ENCODE data around the gene ABCC5.
"Not testable (repeated sequence)": the region's sequence is repeated elsewhere in the genome, so short reads cannot be mapped to it uniquely, and the experiment has no call there.

Gene ABCC5

GRCh38 chr3:184017672-184018423, at the start of gene ABCC5:
Gene ABCC5 (minus strand): TSS chr3:184017884. CDS start chr3:184014392, 3,492 bp downstream.
- Mint-ChIP-seq H3K27ac (peak within 1 kb of the TSS; percentile 84 to 96), H3K9me3 (no peaks in the 10 kb centered on the region), H3K4me3 (peak within 1 kb of the TSS; percentile 92 to 99), H3K27me3 (peaks cover 20% of the 10 kb centered on the region), H3K4me1 (peaks cover 34% of the 10 kb centered on the region)
- DNase-seq = peak; percentile 73 to 81
- ATAC-seq = peak; percentile 93

- no peak for ATAC-seq
- peaks cover 8% of the 10 kb centered on the region in 2 donors for H3K9me3 Mint-ChIP-seq
- DNase-seq = no peak
- no peak overlapping the region for H3K4me3 Mint-ChIP-seq
- no peak overlapping the region for H3K27ac Mint-ChIP-seq
- peaks cover 8% of the 10 kb centered on the region for H3K27me3 Mint-ChIP-seq
- no peaks in the 10 kb centered on the region for H3K4me1 Mint-ChIP-seq
Observed at GRCh38 chr3:184066211-184066610, 48.5 kb upstream of the ABCC5 start.

- H3K27me3 Mint-ChIP-seq = peaks cover 12% of the 10 kb centered on the region
- ATAC-seq = no peak
- H3K4me1 Mint-ChIP-seq = no peaks in the 10 kb centered on the region
Observed at GRCh38 chr3:184062637-184063036, 45.0 kb upstream of the ABCC5 start.

GRCh38 chr3:184059424-184059823, 41.7 kb upstream of the ABCC5 start:
- H3K4me1 Mint-ChIP-seq = no peaks in the 10 kb centered on the region
- H3K9me3 Mint-ChIP-seq = no peaks in the 10 kb centered on the region
- peaks cover 8% of the 10 kb centered on the region for H3K27me3 Mint-ChIP-seq
- ATAC-seq (no peak), DNase-seq (no peak)
- H3K27ac Mint-ChIP-seq = no peak overlapping the region
- no peak overlapping the region for H3K4me3 Mint-ChIP-seq

More at GRCh38 chr3:184062637-184063036, 45.0 kb upstream of the ABCC5 start:
- H3K27ac Mint-ChIP-seq = no peak overlapping the region
- no peak for DNase-seq
- no peaks in the 10 kb centered on the region for H3K9me3 Mint-ChIP-seq
- no peak overlapping the region for H3K4me3 Mint-ChIP-seq

GRCh38 chr3:184058029-184058428, 40.3 kb upstream of the ABCC5 start:
- ATAC-seq (no peak), DNase-seq (no peak)
- no peaks in the 10 kb centered on the region for H3K9me3 Mint-ChIP-seq
- no peaks in the 10 kb centered on the region for H3K4me1 Mint-ChIP-seq
- peaks cover 8% of the 10 kb centered on the region for H3K27me3 Mint-ChIP-seq
- H3K4me3 Mint-ChIP-seq = no peak overlapping the region
- no peak overlapping the region for H3K27ac Mint-ChIP-seq

- DNase-seq (no peak), ATAC-seq (no peak)
- Mint-ChIP-seq H3K27me3 (peaks cover 7% of the 10 kb centered on the region), H3K4me1 (no peaks in the 10 kb centered on the region), H3K4me3 (no peak within 1 kb of the TSS), H3K27ac (no peak within 1 kb of the TSS), H3K9me3 (no peaks in the 10 kb centered on the region)
Observed at GRCh38 chr3:184052767-184053166, 35.1 kb upstream of the ABCC5 start, which contains the start of gene HTR3C. Gene HTR3C (plus strand): TSS chr3:184053047. CDS start chr3:184053081, 34 bp downstream.

GRCh38 chr3:184050217-184050847, 32.6 kb upstream of the ABCC5 start:
- Mint-ChIP-seq H3K9me3 (no peaks in the 10 kb centered on the region), H3K27ac (no peak overlapping the region), H3K27me3 (peaks cover 7% of the 10 kb centered on the region), H3K4me3 (no peak overlapping the region), H3K4me1 (no peaks in the 10 kb centered on the region)
- DNase-seq = no peak
- no peak for ATAC-seq

- ATAC-seq (no peak), DNase-seq (no peak)
- no peaks in the 10 kb centered on the region for H3K4me1 Mint-ChIP-seq
- H3K9me3 Mint-ChIP-seq = no peaks in the 10 kb centered on the region
- H3K27me3 Mint-ChIP-seq = no peaks in the 10 kb centered on the region
- H3K27ac Mint-ChIP-seq = peak overlapping the region in 1 of 2 donors; percentile 44
- no peak overlapping the region for H3K4me3 Mint-ChIP-seq
Observed at GRCh38 chr3:184045995-184046394, 28.3 kb upstream of the ABCC5 start.

GRCh38 chr3:184042617-184043016, 24.9 kb upstream of the ABCC5 start:
- H3K27ac Mint-ChIP-seq = no peak overlapping the region
- H3K9me3 Mint-ChIP-seq = no peaks in the 10 kb centered on the region
- H3K27me3 Mint-ChIP-seq = no peaks in the 10 kb centered on the region
- no peak overlapping the region for H3K4me3 Mint-ChIP-seq
- ATAC-seq (no peak), DNase-seq (no peak)
- H3K4me1 Mint-ChIP-seq = no peaks in the 10 kb centered on the region

- DNase-seq (no peak), ATAC-seq (no peak)
- H3K27ac Mint-ChIP-seq = no peak overlapping the region
- H3K4me1 Mint-ChIP-seq = no peaks in the 10 kb centered on the region
- H3K9me3 Mint-ChIP-seq = no peaks in the 10 kb centered on the region
- no peak overlapping the region for H3K4me3 Mint-ChIP-seq
- no peaks in the 10 kb centered on the region for H3K27me3 Mint-ChIP-seq
Observed at GRCh38 chr3:184040010-184040409, 22.3 kb upstream of the ABCC5 start.

GRCh38 chr3:184039414-184039813, 21.7 kb upstream of the ABCC5 start:
- H3K4me1 Mint-ChIP-seq = no peaks in the 10 kb centered on the region

GRCh38 chr3:184038307-184038706, 20.6 kb upstream of the ABCC5 start:
- not testable (repeated sequence) for ATAC-seq, H3K4me3 Mint-ChIP-seq, H3K27ac Mint-ChIP-seq, H3K27me3 Mint-ChIP-seq, H3K9me3 Mint-ChIP-seq, DNase-seq, H3K4me1 Mint-ChIP-seq

More at GRCh38 chr3:184039414-184039813, 21.7 kb upstream of the ABCC5 start:
- Mint-ChIP-seq H3K4me3 (no peak overlapping the region), H3K27me3 (peaks cover under 1% of the 10 kb centered on the region), H3K27ac (no peak overlapping the region), H3K9me3 (no peaks in the 10 kb centered on the region)
- DNase-seq (no peak), ATAC-seq (no peak)

GRCh38 chr3:184037816-184038215, 20.1 kb upstream of the ABCC5 start:
- ATAC-seq (no peak), DNase-seq (no peak)
- no peak overlapping the region for H3K27ac Mint-ChIP-seq
- H3K27me3 Mint-ChIP-seq = peaks cover 10% of the 10 kb centered on the region
- H3K4me3 Mint-ChIP-seq = no peak overlapping the region
- no peaks in the 10 kb centered on the region for H3K9me3 Mint-ChIP-seq
- H3K4me1 Mint-ChIP-seq = no peaks in the 10 kb centered on the region

GRCh38 chr3:184031187-184031792, 13.6 kb upstream of the ABCC5 start, which contains the start of gene HTR3D:
Gene HTR3D (plus strand): TSS chr3:184031742. CDS start chr3:184031742, 0 bp downstream.
- Mint-ChIP-seq H3K27ac (no peak within 1 kb of the TSS), H3K4me3 (no peak within 1 kb of the TSS), H3K4me1 (no peaks in the 10 kb centered on the region), H3K27me3 (peaks cover 15% of the 10 kb centered on the region), H3K9me3 (no peaks in the 10 kb centered on the region)
- ATAC-seq (no peak), DNase-seq (no peak)

GRCh38 chr3:184030536-184030935, 12.9 kb upstream of the ABCC5 start:
- no peak for ATAC-seq
- peaks cover 15% of the 10 kb centered on the region for H3K27me3 Mint-ChIP-seq
- no peak overlapping the region for H3K27ac Mint-ChIP-seq
- no peaks in the 10 kb centered on the region for H3K4me1 Mint-ChIP-seq
- no peaks in the 10 kb centered on the region for H3K9me3 Mint-ChIP-seq
- no peak for DNase-seq
- H3K4me3 Mint-ChIP-seq = no peak overlapping the region

GRCh38 chr3:184029443-184029842, 11.8 kb upstream of the ABCC5 start:
- no peak for ATAC-seq
- H3K4me3 Mint-ChIP-seq = no peak overlapping the region

More at GRCh38 chr3:184029443-184029842, 11.8 kb upstream of the ABCC5 start:
- H3K9me3 Mint-ChIP-seq = no peaks in the 10 kb centered on the region
- no peaks in the 10 kb centered on the region for H3K4me1 Mint-ChIP-seq
- DNase-seq = no peak
- H3K27me3 Mint-ChIP-seq = peaks cover 14% of the 10 kb centered on the region
- H3K27ac Mint-ChIP-seq = no peak overlapping the region

Measured in stimulated activated naive CD8-positive, alpha-beta T cell treated with anti-CD3 and anti-CD28 coated beads, Interleukin-15, amount 100 ng/mL, for 72 hours (primary cell).